HepG2 (cell line): ENCODE results near the gene PIK3IP1. TPM values are rescaled to one million over a fixed set of nuclear protein-coding genes. Genes with fewer than 3 reads are reported as not detected.

Source experiments
- EZH2 ChIP-seq: conservative IDR thresholded peaks from 2 replicates; pipeline ENCODE4 v1.6.1; 2012; ENCODE audit warnings: mild to moderate bottlenecking, low read depth, low read length, moderate library complexity
- HOXA9 ChIP-seq: sonication (generic); formaldehyde crosslinking; IDR thresholded peaks from 2 replicates; pipeline ENCODE4 v1.8.1; 2022; ENCODE audit warnings: missing genetic modification reagents, mild to moderate bottlenecking, moderate library complexity, borderline replicate concordance
- MAZ ChIP-seq, 2 experiments: sonication (generic) in 1 of 2; formaldehyde crosslinking in 1 of 2; IDR thresholded peaks; 2 replicates each; pipeline versions ENCODE4 v1.5.0 to v1.6.1; 2012 to 2020; ENCODE audit warnings: low read depth in 2 of 2, mild to moderate bottlenecking in 2 of 2, borderline replicate concordance in 1 of 2, improper control_type of control experiment in 1 of 2, low read length in 1 of 2, missing genetic modification reagents in 1 of 2, moderate library complexity in 1 of 2
- MTA3 ChIP-seq: sonication (generic); formaldehyde crosslinking; IDR thresholded peaks from 2 replicates; pipeline ENCODE4 v1.4.0; 2020; ENCODE audit warnings: missing genetic modification reagents
- ZNF383 ChIP-seq: sonication (generic); formaldehyde crosslinking; IDR thresholded peaks from 2 replicates; pipeline ENCODE4 v1.4.0; 2020; ENCODE audit warnings: missing genetic modification reagents, mild to moderate bottlenecking, borderline replicate concordance
- ZNF441 ChIP-seq: sonication (generic); formaldehyde crosslinking; IDR thresholded peaks from 2 replicates; pipeline ENCODE4 v1.7.0; 2021; ENCODE audit warnings: missing genetic modification reagents, borderline replicate concordance
- polyA plus RNA-seq, 8 experiments: library from polyadenylated mRNA; depleted of rRNA in 3 of 8; stranded (reverse) in 7 of 8; unstranded in 1 of 8; fragments of >200 nt; fragmentation: Illumina TruSeq in 4 of 8; extraction: Trizol in 4 of 8; gene quantifications; 2 replicates each; pipeline versions ENCODE4 v1.2.1 to v1.2.3, GENCODE V29; 2011 to 2016; ENCODE audit warnings: low read depth in 4 of 8, missing spikeins in 1 of 8, mixed read lengths in 1 of 8; ENCODE audit not compliant: insufficient read depth in 1 of 8
- total RNA-seq, 5 experiments: library from RNA; depleted of rRNA; stranded (reverse); fragments of >200 nt; fragmentation: Illumina TruSeq; extraction: Trizol; gene quantifications; 2 replicates each; pipeline ENCODE4 v1.2.3, GENCODE V29; 2016; ENCODE audit warnings: low read depth in 1 of 5
- TF ChIP-seq, protein P1 (sequence below): sonication (generic); formaldehyde crosslinking; IDR thresholded peaks from 2 replicates; pipeline ENCODE4 v1.5.1; 2020; ENCODE audit warnings: mild to moderate bottlenecking, missing genetic modification reagents, borderline replicate concordance
- TF ChIP-seq, protein P2 (sequence below): sonication (generic); formaldehyde crosslinking; IDR thresholded peaks from 2 replicates; pipeline ENCODE4 v1.4.0; 2020; ENCODE audit warnings: low read depth, missing genetic modification reagents
- TF ChIP-seq, protein P3 (sequence below): sonication (generic); formaldehyde crosslinking; IDR thresholded peaks from 2 replicates; pipeline ENCODE4 v1.5.1; 2020; ENCODE audit warnings: mild to moderate bottlenecking, missing genetic modification reagents
- TF ChIP-seq, protein P4 (sequence below): sonication (generic); formaldehyde crosslinking; IDR thresholded peaks from 2 replicates; pipeline ENCODE4 v1.8.1; 2023; ENCODE audit warnings: mild to moderate bottlenecking, inconsistent platforms, moderate library complexity, missing genetic modification reagents, borderline replicate concordance
- TF ChIP-seq, protein P5 (sequence below): sonication (generic); formaldehyde crosslinking; IDR thresholded peaks from 2 replicates; pipeline ENCODE4 v1.4.0; 2020; ENCODE audit warnings: missing genetic modification reagents, borderline replicate concordance
- TF ChIP-seq, protein P6 (sequence below): sonication (generic); formaldehyde crosslinking; IDR thresholded peaks from 2 replicates; pipeline ENCODE4 v1.4.0; 2020; ENCODE audit warnings: missing genetic modification reagents, mild to moderate bottlenecking, borderline replicate concordance

PIK3IP1 gene
- total and polyA plus RNA-seq, 2 of the 13 experiments (the other 11 are each of a cell fraction or from before 2014, with no cell fraction given), result 1.3 to 2.5 TPM

DNA sequence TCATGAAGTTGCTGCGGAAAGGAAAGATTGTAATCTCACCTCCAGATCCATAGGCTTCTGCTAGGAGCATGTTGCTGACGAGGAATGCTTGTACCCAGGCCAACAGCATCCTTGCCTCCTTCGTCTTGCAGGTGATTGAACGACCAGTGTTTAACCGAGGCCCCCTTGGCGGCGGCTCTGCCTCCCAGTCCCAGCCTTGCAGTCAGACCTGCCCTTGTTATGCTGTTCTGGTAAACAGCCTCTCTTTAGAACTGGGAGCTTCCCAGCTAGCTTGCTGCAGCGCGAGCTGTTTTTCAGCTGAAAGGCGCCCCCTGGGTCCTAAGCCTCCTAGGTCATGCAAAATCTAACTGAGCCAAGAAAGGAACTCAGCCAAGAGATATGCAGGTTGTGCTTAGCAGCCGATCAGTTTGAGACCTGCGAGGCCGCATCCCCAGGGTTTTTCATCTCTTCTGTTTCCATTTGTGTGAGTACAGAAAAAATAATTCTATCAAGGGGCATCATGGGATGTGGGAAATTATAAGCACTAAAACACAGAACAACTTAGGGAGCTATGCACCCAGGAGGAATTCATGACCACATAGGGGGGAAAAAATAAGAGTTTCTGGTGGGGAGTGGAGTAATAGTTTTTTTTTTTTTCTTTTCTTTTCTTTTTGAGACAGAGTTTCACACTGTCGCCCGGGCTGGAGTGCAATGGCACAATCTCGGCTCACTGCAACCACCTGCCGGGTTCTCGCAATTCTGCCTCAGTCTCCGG is at the start of gene PIK3IP1 (continued):
- TF ChIP-seq ZNF383 (CRISPR knock-in tag) (no peak), MTA3 (CRISPR knock-in tag) (no peak), ZNF441 (no peak), EZH2 (no peak), MAZ (IDR thresholded peaks at IDR 0.05; ENCODE audit: borderline replicate concordance, low read depth, low read length) (no peak; the same call in 1 of the 2 replicates), MAZ (CRISPR knock-in tag; IDR thresholded peaks at IDR 0.05; ENCODE audit: low read depth) (no peak), HOXA9 (CRISPR knock-in tag) (no peak)
- TF ChIP-seq, protein P1, sequence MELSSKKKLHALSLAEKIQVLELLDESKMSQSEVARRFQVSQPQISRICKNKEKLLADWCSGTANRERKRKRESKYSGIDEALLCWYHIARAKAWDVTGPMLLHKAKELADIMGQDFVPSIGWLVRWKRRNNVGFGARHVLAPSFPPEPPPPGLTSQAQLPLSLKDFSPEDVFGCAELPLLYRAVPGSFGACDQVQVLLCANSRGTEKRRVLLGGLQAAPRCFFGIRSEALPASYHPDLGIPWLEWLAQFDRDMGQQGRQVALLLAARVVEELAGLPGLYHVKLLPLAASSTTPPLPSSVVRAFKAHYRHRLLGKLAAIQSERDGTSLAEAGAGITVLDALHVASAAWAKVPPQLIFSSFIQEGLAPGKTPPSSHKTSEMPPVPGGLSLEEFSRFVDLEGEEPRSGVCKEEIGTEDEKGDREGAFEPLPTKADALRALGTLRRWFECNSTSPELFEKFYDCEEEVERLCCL (CRISPR knock-in tag), result no peak
- TF ChIP-seq, protein P2, sequence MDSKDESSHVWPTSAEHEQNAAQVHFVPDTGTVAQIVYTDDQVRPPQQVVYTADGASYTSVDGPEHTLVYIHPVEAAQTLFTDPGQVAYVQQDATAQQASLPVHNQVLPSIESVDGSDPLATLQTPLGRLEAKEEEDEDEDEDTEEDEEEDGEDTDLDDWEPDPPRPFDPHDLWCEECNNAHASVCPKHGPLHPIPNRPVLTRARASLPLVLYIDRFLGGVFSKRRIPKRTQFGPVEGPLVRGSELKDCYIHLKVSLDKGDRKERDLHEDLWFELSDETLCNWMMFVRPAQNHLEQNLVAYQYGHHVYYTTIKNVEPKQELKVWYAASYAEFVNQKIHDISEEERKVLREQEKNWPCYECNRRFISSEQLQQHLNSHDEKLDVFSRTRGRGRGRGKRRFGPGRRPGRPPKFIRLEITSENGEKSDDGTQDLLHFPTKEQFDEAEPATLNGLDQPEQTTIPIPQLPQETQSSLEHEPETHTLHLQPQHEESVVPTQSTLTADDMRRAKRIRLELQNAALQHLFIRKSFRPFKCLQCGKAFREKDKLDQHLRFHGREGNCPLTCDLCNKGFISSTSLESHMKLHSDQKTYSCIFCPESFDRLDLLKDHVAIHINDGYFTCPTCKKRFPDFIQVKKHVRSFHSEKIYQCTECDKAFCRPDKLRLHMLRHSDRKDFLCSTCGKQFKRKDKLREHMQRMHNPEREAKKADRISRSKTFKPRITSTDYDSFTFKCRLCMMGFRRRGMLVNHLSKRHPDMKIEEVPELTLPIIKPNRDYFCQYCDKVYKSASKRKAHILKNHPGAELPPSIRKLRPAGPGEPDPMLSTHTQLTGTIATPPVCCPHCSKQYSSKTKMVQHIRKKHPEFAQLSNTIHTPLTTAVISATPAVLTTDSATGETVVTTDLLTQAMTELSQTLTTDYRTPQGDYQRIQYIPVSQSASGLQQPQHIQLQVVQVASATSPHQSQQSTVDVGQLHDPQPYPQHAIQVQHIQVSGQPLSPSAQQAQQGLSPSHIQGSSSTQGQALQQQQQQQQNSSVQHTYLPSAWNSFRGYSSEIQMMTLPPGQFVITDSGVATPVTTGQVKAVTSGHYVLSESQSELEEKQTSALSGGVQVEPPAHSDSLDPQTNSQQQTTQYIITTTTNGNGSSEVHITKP (CRISPR knock-in tag), result no peak
- TF ChIP-seq, protein P3, sequence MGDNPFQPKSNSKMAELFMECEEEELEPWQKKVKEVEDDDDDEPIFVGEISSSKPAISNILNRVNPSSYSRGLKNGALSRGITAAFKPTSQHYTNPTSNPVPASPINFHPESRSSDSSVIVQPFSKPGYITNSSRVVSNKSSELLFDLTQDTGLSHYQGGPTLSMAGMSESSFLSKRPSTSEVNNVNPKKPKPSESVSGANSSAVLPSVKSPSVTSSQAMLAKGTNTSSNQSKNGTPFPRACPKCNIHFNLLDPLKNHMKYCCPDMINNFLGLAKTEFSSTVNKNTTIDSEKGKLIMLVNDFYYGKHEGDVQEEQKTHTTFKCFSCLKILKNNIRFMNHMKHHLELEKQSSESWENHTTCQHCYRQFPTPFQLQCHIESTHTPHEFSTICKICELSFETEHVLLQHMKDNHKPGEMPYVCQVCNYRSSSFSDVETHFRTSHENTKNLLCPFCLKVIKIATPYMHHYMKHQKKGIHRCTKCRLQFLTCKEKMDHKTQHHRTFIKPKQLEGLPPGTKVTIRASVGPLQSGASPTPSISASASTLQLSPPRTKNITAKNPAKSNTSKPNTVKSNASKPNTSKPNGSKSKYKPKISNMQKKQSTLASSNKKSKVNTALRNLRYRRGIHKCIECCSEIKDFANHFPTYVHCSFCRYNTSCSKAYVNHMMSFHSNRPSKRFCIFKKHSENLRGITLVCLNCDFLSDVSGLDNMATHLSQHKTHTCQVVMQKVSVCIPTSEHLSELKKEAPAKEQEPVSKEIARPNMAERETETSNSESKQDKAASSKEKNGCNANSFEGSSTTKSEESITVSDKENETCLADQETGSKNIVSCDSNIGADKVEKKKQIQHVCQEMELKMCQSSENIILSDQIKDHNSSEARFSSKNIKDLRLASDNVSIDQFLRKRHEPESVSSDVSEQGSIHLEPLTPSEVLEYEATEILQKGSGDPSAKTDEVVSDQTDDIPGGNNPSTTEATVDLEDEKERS (CRISPR knock-in tag), result no peak
- TF ChIP-seq, protein P4, sequence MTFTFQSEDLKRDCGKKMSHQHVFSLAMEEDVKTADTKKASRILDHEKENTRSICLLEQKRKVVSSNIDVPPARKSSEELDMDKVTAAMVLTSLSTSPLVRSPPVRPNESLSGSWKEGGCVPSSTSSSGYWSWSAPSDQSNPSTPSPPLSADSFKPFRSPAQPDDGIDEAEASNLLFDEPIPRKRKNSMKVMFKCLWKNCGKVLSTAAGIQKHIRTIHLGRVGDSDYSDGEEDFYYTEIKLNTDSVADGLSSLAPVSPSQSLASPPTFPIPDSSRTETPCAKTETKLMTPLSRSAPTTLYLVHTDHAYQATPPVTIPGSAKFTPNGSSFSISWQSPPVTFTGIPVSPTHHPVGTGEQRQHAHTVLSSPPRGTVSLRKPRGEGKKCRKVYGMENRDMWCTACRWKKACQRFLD (CRISPR knock-in tag), result no peak
- TF ChIP-seq, protein P5, sequence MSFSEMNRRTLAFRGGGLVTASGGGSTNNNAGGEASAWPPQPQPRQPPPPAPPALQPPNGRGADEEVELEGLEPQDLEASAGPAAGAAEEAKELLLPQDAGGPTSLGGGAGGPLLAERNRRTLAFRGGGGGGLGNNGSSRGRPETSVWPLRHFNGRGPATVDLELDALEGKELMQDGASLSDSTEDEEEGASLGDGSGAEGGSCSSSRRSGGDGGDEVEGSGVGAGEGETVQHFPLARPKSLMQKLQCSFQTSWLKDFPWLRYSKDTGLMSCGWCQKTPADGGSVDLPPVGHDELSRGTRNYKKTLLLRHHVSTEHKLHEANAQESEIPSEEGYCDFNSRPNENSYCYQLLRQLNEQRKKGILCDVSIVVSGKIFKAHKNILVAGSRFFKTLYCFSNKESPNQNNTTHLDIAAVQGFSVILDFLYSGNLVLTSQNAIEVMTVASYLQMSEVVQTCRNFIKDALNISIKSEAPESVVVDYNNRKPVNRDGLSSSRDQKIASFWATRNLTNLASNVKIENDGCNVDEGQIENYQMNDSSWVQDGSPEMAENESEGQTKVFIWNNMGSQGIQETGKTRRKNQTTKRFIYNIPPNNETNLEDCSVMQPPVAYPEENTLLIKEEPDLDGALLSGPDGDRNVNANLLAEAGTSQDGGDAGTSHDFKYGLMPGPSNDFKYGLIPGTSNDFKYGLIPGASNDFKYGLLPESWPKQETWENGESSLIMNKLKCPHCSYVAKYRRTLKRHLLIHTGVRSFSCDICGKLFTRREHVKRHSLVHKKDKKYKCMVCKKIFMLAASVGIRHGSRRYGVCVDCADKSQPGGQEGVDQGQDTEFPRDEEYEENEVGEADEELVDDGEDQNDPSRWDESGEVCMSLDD (CRISPR knock-in tag), result no peak
- TF ChIP-seq, protein P6, sequence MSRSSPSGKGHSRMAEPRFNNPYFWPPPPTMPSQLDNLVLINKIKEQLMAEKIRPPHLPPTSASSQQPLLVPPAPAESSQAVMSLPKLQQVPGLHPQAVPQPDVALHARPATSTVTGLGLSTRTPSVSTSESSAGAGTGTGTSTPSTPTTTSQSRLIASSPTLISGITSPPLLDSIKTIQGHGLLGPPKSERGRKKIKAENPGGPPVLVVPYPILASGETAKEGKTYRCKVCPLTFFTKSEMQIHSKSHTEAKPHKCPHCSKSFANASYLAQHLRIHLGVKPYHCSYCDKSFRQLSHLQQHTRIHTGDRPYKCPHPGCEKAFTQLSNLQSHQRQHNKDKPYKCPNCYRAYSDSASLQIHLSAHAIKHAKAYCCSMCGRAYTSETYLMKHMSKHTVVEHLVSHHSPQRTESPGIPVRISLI (CRISPR knock-in tag), result no peak
